Measurements from ENCODE around the gene CPO.
"Not testable (repeated sequence)": the region's sequence is repeated elsewhere in the genome, so short reads cannot be mapped to it uniquely, and the experiment has no call there.

Gene CPO, protein sequence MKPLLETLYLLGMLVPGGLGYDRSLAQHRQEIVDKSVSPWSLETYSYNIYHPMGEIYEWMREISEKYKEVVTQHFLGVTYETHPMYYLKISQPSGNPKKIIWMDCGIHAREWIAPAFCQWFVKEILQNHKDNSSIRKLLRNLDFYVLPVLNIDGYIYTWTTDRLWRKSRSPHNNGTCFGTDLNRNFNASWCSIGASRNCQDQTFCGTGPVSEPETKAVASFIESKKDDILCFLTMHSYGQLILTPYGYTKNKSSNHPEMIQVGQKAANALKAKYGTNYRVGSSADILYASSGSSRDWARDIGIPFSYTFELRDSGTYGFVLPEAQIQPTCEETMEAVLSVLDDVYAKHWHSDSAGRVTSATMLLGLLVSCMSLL

GRCh38 chr2:206939340-206939739, at the start of gene CPO:
Gene CPO, plus strand, starts transcription at chr2:206939518. Its CDS starts 82 bp downstream, at chr2:206939600.
- no peak for DNase-seq

- no peak for DNase-seq
Measured at GRCh38 chr2:206890179-206890578, 49.1 kb upstream of the CPO start.

GRCh38 chr2:206890926-206891325, 48.4 kb upstream of the CPO start:
- DNase-seq = no peak

DNA sequence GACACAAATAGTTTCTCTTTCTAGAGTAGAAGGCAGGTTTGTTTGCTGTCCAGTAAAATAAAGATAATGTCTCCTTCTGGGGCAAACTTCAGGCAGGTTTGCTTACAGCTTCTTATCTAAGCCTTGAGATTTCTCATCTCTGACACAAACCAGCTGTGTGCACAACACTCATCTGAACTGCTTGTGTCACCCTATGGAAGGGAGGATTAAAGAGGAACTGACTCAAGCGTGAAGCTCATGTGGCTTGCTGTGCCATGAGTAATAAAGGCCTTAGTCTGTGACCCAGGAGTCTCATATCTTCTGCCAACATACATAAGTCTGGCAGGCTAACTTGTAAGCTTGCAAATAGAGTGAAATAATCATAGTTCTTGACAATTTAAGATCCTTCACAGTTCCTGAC, 24.2 kb upstream of the CPO start:
- no peak for DNase-seq

GRCh38 chr2:206918263-206918662, 21.1 kb upstream of the CPO start:
- no peak for DNase-seq

GRCh38 chr2:206920310-206920709, 19.0 kb upstream of the CPO start:
- no peak for DNase-seq

GRCh38 chr2:206920951-206921350, 18.4 kb upstream of the CPO start:
- no peak for DNase-seq

- no peak for DNase-seq
Measured at GRCh38 chr2:206921529-206921928, 17.8 kb upstream of the CPO start.

DNA sequence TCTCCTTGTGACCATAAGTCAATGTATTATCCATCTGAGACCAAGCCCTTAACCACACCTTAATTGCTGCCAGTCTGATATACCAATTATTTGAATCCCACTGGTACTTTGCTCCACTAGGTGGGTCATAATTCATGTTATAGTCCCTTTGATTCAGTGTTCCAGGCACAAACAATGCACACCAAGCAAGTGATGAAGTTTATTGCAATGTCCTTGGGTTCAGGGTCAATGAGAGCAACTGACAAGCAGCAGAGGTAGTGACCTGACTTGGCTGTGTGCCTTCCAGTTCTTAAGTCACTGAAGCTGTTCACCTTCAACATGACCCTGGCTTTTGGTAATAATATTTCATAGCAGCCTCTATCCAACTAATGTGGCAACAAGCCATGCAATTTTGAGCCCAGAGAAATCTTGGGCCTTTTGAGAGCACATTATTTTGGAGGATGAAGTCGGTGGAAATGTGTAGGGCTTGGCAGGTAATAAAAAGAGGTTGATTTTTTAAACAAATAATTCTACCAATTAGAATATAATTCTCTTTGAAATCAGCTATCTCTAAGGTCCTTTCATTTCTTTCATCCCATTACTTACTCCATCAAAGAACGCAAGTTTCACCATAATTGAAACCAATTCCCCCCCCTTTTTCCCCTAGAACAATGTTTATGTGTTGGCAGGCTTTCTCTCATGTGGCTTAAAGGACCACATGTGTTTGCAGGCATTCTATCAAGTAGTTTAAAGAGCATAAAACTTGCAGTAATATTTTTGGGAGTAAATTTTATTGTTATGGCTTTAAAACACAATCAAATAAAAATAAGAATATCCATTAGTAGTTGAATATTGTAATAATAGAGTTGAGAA, 3.1 kb upstream of the CPO start:
- no peak for DNase-seq

DNA sequence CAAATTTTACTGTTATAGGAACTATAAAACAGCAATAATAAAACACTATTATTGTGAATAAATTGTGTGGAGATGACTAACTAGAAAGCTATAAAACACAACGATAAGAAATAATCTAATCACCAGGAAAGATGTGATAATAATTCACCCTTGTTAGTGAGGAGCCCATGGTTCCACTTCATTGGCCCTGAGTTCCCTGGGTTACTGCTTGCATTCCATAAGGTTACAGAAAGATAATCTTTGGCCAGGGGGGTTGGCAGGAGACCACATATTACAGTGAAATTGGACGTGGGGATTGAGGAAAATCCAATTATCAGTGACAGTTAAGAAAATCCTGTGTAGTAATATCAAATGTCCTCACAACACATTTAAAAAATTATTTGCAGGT, 2.5 kb upstream of the CPO start:
- DNase-seq = no peak

- DNase-seq = no peak
Measured at GRCh38 chr2:206937555-206937954, 1.8 kb upstream of the CPO start.

GRCh38 chr2:206940546-206940945, 1.2 kb downstream of the CPO start:
- DNase-seq = no peak

DNA sequence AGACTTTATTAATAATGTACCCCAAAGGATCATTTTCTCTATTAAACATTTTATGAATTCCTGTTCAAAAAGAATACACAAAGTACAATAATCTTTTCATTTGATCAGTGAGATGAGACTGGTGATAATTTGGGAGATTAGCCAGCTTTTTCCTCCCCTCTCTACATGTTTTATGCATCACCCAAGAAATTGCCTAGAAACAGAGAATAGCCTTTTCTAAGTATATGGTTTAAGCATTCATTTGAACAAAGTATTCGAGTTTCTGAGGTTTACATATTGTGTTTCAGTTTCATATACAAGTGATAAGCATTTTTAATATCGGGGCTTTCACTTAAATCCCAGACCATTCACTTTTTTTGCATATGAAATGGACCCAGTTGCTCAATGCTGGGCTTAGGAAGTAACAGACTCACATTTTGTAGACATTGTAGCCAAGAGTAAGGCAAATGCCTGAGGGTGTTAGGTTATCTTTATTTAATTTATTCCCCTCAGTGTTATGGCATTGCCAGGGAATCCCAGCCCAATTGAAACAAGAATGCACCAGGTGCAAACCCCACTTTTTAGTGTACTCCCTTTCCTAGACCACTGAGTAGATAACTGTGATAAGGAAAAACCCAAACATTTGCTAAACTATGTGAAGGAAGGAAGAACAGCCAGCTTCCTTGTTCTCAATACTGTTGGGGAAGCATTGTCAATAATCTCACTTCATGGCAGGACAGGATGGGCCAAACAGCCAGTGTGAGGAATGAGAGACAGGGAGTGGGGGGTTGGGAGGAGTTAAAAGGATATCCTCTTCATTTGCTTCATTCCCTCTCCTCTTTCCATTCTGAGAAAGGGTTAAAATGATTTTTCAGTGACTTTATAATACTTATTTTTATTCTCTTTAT, 3.5 kb downstream of the CPO start:
- no peak for DNase-seq

GRCh38 chr2:206953404-206953803, 14.1 kb downstream of the CPO start:
- DNase-seq = not testable (repeated sequence)

GRCh38 chr2:206955253-206955652, 15.9 kb downstream of the CPO start:
- DNase-seq = no peak

DNA sequence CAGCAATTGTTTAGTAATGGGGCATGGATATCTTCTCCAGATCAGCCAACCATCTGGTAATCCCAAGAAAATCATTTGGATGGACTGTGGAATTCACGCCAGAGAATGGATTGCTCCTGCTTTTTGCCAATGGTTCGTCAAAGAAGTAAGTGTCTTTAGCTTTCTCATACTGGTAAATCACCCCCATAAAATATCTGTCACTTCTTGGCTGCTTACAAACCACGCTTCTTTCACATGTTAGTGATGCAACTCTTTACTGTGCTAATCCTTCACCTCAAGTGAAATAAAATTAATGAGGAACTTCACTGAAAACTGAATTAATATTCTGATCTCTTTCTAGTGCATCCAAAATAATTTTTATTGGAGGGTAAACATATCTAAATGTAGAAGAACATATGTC, 18.9 kb downstream of the CPO start:
- DNase-seq = no peak

DNA sequence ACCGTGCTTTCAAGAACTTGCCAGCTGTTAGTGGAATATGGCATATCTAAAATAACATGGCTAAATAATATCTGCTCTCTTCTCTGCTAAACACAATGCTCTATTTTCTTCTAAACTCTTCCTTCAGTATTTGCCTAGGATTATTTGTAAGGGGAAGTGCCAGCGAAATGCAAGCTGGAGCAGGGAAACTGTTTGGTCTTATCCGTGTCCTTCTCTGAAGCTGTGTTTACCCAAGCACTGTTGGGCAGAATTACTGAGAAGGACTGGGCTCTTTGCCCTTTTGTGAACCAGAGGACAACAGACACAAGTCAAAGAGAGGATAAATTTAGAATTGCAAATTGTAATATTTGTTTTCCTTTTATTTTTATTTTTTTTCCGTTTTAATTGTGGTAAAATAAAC, 23.6 kb downstream of the CPO start:
- DNase-seq = no peak

DNA sequence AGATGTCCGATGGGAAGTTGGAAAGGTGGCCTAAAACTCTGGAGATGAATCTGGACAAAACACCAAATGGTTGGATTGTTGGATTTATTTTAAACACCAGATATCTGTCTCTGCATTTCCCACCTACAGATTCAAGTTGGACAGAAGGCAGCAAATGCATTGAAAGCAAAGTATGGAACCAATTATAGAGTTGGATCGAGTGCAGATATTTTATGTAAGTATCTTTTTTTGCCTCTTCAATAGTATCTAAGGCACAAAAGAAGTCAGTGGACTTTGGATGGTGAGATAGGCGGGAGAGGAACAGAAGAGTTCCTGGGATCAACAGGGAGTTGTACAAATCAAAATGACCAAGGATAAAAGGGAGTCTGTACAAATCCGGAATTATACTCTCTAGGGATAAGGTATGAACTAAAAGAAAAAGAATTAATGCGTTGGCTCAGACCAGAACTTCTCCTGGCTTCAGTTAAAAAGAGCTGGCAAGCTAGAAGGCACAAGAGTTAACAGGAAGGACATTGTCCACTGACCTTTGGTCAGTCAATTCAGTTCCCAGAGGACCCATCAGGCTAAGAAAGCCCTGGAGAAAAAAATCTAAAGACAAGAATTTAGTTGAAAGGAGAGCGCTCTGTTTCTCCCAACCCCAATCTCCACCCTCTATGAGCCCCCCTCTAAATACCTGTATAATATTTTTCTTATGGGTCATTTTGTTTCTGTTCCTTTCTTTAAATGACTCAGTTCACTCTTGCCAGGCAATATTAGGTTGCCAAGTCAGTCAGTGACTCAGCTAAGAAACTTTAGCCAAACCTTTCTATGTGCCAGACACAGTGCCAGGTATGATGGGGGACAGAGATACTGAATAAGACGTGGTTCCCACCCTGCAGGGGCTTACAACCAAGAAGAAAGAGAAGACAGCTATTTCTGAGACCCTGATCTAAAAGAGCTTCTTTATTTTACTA, 29.1 kb downstream of the CPO start:
- no peak for DNase-seq

DNA sequence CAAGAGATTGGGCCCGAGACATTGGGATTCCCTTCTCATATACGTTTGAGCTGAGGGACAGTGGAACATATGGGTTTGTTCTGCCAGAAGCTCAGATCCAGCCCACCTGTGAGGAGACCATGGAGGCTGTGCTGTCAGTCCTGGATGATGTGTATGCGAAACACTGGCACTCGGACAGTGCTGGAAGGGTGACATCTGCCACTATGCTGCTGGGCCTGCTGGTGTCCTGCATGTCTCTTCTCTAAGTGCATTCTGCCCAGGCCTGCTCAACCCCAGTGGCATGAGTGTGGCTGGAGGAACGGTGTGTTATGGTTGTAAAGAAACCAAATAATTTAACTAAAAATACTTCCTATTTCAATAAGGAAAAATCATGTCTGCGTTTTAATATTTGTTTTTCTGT, 29.9 kb downstream of the CPO start:
- no peak for DNase-seq

DNA sequence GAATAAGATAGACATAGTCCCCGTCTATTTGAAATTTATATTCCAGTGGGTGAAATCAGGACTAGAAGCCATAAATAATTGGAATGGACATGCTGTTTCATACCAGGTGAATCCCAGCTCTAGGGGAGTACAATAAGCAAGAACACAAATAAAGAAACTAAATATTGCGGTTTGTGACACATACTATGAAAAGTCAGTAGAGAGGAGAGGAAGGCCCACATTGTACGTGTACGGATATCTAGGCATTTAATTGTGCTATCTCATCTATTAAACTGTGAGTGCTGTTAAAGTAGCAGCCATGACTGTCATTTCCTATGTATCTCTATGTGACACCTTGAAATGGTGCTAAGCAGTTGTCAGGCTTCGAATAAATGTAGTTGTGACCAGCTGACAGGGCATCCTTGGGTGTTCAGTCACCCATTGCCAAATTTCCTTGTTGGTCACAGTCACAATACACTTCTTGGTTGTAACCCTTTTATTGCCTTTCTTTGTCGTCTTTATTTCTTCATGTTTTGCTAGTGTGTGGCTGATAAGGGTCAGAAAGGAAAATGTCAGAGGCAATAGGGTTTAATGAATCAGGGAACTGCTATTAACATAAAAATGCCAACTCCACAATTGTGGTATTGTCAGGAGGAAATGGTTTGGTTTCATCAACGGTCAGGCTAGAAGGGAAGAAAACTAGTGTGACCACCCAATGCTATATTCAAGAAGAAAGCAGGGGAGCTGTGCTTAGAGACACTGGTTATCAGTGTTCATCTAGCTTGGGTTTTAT, 31.5 kb downstream of the CPO start:
- no peak for DNase-seq

DNA sequence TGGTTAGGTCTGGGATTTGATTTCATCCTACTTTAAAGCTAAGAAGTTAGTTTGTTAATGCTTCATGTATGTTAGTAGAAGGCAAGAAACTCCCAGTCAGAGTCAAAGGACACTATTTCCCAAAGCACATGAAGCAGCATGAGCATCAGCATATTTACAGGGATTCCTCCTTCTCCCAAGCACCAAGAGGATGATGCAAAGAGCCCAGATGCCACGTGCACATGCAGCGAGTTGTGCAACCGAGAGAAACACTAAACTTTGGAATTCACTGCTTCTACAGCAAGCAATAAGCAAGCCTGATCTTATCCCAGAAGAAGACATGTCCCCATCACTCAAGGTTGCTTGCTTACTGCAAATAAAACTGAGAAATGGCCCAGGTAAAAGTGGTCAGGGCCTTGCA, 32.5 kb downstream of the CPO start:
- no peak for DNase-seq

Data from NCI-H187 treated with DMSO at 0.1 percent for 48 hours (cell line).